ENCODE results near the gene YRDC.

YRDC gene

GRCh38 chr1:37755290-37755689 lies 52.7 kb downstream of the YRDC start:
- no peak for TF ChIP-seq CTCF (IDR thresholded peaks at IDR 0.05; ENCODE audit: extremely low read depth, missing control alignments)
- peak; percentile 72 for DNase-seq (ENCODE audit: low spot score)

GRCh38 chr1:37753473-37754321 lies 54.3 kb downstream of the YRDC start:
- DNase-seq (ENCODE audit: low spot score), result no peak
- TF ChIP-seq CTCF (IDR thresholded peaks at IDR 0.05; ENCODE audit: extremely low read depth, missing control alignments), result no peak

Measured in GM20000 (cell line).